PFSK-1 (cell line): ENCODE results near the gene CTDSPL2.

Experiments
- FOXP2 ChIP-seq: optimal IDR thresholded peaks from 2 replicates; pipeline ENCODE3; 2011; ENCODE audit warnings: borderline replicate concordance, control low read depth, inconsistent platforms; ENCODE audit not compliant: insufficient read depth; ENCODE audit errors: extremely low read length, extremely low read depth
- POLR2AphosphoS5 ChIP-seq: IDR thresholded peaks from 2 replicates; pipeline ENCODE4 v1.6.1; 2012; ENCODE audit warnings: low read depth, mild to moderate bottlenecking, control low read depth, low read length, moderate library complexity
- SIN3A ChIP-seq: IDR thresholded peaks from 2 replicates; pipeline ENCODE4 v1.6.1; 2012; ENCODE audit warnings: mild to moderate bottlenecking, low read length, moderate library complexity, borderline replicate concordance; ENCODE audit not compliant: insufficient read depth
- TAF1 ChIP-seq: IDR thresholded peaks from 2 replicates; pipeline ENCODE4 v1.6.1; 2012; ENCODE audit warnings: low read length, control low read depth, borderline replicate concordance; ENCODE audit not compliant: insufficient read depth
- TF ChIP-seq, protein P1 (sequence below), 2 experiments: IDR thresholded peaks; 2 replicates each; pipeline versions ENCODE4 v1.6.1 to v1.8.0; 2011 to 2012; ENCODE audit warnings: low read depth in 2 of 2, low read length in 2 of 2, control low read depth in 1 of 2, inconsistent platforms in 1 of 2, mild to moderate bottlenecking in 1 of 2, moderate library complexity in 1 of 2; ENCODE audit not compliant: insufficient read depth in 1 of 2

DNA sequence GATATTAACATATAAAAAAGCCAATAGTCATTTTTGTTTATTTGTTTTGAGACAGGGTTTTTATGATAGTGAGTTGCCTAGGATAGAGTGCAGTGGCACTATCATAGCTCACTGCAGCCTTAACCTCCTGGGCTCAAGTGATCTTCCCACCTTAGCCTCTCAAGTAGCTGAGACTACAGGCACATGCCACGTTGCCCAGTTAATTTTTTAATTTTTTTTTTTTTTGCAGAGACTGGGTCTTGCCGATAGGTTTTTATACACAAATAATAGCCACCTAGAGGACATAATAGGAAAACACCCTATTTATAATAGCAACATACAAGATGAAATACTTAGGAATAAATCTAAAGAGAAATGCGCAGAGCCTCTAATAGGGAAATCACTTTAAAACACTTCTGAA lies 122.8 kb downstream of the CTDSPL2 start:
- TF ChIP-seq POLR2AphosphoS5 (no peak), TAF1 (no peak), SIN3A (no peak), FOXP2 (no peak)
- TF ChIP-seq, protein P1, sequence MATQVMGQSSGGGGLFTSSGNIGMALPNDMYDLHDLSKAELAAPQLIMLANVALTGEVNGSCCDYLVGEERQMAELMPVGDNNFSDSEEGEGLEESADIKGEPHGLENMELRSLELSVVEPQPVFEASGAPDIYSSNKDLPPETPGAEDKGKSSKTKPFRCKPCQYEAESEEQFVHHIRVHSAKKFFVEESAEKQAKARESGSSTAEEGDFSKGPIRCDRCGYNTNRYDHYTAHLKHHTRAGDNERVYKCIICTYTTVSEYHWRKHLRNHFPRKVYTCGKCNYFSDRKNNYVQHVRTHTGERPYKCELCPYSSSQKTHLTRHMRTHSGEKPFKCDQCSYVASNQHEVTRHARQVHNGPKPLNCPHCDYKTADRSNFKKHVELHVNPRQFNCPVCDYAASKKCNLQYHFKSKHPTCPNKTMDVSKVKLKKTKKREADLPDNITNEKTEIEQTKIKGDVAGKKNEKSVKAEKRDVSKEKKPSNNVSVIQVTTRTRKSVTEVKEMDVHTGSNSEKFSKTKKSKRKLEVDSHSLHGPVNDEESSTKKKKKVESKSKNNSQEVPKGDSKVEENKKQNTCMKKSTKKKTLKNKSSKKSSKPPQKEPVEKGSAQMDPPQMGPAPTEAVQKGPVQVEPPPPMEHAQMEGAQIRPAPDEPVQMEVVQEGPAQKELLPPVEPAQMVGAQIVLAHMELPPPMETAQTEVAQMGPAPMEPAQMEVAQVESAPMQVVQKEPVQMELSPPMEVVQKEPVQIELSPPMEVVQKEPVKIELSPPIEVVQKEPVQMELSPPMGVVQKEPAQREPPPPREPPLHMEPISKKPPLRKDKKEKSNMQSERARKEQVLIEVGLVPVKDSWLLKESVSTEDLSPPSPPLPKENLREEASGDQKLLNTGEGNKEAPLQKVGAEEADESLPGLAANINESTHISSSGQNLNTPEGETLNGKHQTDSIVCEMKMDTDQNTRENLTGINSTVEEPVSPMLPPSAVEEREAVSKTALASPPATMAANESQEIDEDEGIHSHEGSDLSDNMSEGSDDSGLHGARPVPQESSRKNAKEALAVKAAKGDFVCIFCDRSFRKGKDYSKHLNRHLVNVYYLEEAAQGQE (IDR thresholded peaks at IDR 0.05; ENCODE audit: insufficient read depth in 1 of 2, low read depth in 2 of 2, low read length in 2 of 2) = no peak
